Tibial artery (tissue), 4 donors: ENCODE data around the gene CDKL4.
"Not testable (repeated sequence)": the region's sequence is repeated elsewhere in the genome, so short reads cannot be mapped to it uniquely, and the experiment has no call there.

ENCODE experiments used
- DNase-seq, 2 donors: peaks; one replicate each; pipeline ENCODE4 v3.0.0-alpha.2; 2019
- H3K27ac ChIP-seq, 2 donors: fragments of 200-600 bp; sonication (generic) in 1 of 2; 1 replicate in 1 of 2; 2 replicates in 1 of 2; pipeline ENCODE4 v1.5.1; 2018 to 2019; ENCODE audit warnings: mild to moderate bottlenecking in 1 of 2
- H3K27me3 ChIP-seq, 2 donors: fragments of 200-600 bp; sonication (generic) in 1 of 2; one replicate each; pipeline versions ENCODE4 v1.5.1 to v1.6.0; 2016 to 2019
- H3K36me3 ChIP-seq, 3 donors: fragments of 200-600 bp; sonication (generic) in 2 of 3; one replicate each; pipeline ENCODE4 v1.5.1; 2016 to 2019; ENCODE audit warnings: mild to moderate bottlenecking in 2 of 3
- H3K4me1 ChIP-seq, 4 donors: fragments of 200-600 bp; sonication (generic) in 2 of 4; 1 replicate in 3 of 4; 2 replicates in 1 of 4; pipeline ENCODE4 v1.5.1; 2016 to 2019
- H3K4me3 ChIP-seq, 2 donors: fragments of 200-600 bp; sonication (generic) in 1 of 2; 1 replicate in 1 of 2; 2 replicates in 1 of 2; pipeline ENCODE4 v1.5.1; 2018 to 2019; ENCODE audit warnings: mild to moderate bottlenecking in 2 of 2
- H3K9me3 ChIP-seq, 3 donors: fragments of 200-600 bp; sonication (generic) in 1 of 3; one replicate each; pipeline ENCODE4 v1.5.1; 2016 to 2019
- intact Hi-C: fragments of 100-400 bp; cut with DNase I; formaldehyde crosslinking; loops from one replicate; pipeline ENCODE4 v1.15.0; 2023; ENCODE audit warnings: low total_unique reads
- TF ChIP-seq, protein P1 (sequence below), 2 experiments: fragments of 200-600 bp in 1 of 2; fragments of 450-650 bp in 1 of 2; IDR thresholded peaks; one replicate each; pipeline ENCODE4 v1.5.1; 2017 to 2019; ENCODE audit warnings: antibody characterized with exemption in 2 of 2, mild to moderate bottlenecking in 1 of 2, moderate library complexity in 1 of 2

CDKL4 gene

DNA sequence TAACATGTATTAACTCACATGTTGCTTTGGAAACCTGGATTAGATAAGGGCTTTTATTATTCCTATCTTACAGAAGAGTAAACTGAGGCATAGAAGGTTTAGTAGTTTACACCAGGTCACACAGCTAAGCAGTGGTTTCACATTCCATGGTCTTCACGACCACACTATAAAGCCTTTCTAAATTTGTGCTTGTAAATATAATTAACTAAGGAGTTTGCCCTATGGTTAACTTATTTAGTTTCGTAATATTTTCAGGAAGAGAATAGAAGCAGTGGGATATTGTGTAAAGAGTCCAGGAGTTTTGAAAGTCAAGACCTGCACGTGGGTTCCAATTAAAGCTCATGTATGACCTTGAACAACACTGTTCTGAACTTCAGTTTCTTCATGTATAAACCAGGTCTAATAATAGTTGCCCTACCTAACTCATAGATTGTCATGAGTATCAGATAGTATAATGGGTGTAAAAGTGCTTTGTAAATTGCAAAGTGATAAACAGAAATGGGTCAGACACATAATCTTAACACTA is 103.4 kb downstream of the CDKL4 start:
- no peak overlapping the region for H3K4me3 ChIP-seq
- no peaks in the 10 kb centered on the region for H3K36me3 ChIP-seq
- H3K27me3 ChIP-seq = no peaks in the 10 kb centered on the region
- H3K4me1 ChIP-seq = no peaks in the 10 kb centered on the region
- intact Hi-C loops = no loop called here
- TF ChIP-seq, protein P1, sequence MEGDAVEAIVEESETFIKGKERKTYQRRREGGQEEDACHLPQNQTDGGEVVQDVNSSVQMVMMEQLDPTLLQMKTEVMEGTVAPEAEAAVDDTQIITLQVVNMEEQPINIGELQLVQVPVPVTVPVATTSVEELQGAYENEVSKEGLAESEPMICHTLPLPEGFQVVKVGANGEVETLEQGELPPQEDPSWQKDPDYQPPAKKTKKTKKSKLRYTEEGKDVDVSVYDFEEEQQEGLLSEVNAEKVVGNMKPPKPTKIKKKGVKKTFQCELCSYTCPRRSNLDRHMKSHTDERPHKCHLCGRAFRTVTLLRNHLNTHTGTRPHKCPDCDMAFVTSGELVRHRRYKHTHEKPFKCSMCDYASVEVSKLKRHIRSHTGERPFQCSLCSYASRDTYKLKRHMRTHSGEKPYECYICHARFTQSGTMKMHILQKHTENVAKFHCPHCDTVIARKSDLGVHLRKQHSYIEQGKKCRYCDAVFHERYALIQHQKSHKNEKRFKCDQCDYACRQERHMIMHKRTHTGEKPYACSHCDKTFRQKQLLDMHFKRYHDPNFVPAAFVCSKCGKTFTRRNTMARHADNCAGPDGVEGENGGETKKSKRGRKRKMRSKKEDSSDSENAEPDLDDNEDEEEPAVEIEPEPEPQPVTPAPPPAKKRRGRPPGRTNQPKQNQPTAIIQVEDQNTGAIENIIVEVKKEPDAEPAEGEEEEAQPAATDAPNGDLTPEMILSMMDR (IDR thresholded peaks at IDR 0.05) = no peak
- no peak overlapping the region for H3K27ac ChIP-seq
- no peaks in the 10 kb centered on the region for H3K9me3 ChIP-seq
- DNase-seq = no peak

DNA sequence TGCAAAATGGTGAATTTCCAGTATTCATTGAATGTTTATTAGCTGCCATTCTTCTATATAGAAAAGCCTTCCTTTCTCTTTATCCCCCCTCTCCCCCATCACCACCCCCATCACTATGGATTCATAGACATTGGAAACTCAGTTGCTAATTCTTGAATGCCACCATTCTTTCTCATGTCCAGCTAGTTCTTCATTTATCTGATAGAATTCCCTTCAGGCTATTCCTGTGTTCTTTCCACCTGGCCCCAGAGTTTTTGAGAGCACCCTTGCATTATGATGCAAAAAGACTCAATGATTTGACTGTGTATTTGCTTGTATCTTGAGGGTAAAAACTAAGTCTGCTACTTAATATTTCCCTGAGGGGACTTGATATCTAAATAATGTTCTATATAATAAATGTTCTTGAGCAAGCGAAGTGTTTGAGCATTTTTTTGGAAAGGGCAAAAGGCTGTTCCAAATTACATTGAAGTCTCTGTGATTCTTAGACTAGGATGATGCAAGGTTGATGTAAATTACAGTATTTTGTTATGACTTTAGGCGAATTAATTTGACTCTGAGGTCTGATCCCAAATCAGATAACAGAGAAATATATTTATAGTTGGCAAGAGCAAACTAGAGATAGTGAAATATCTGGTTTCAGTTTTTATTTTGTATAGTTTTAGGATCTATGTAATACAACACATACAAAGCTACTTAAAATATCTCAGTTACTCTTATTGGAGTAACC is 104.1 kb downstream of the CDKL4 start:
- H3K27ac ChIP-seq = no peak overlapping the region
- H3K4me3 ChIP-seq = no peak overlapping the region
- H3K36me3 ChIP-seq = no peaks in the 10 kb centered on the region
- no peaks in the 10 kb centered on the region for H3K27me3 ChIP-seq
- TF ChIP-seq, protein P1 (IDR thresholded peaks at IDR 0.05) = no peak
- no peak for DNase-seq
- intact Hi-C loops = no loop called here
- no peaks in the 10 kb centered on the region for H3K4me1 ChIP-seq
- H3K9me3 ChIP-seq = no peaks in the 10 kb centered on the region

DNA sequence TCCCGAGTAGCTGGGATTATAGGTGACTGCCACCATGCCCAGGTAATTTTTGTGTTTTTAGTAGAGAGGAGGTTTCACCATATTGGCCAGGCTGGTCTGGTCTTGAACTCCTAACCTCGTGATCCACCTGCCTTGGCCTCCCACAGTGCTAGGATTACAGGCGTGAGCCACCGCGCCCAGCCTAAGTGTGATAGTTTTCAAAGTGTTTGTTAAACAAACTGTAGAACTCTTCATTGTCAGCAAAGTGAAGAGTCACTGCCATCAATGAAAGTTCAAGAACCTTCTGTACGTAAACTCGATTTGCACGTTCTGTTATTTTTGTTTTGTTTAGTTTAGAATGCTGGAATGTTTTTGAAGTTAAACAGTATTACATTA is 104.9 kb downstream of the CDKL4 start:
- no peaks in the 10 kb centered on the region for H3K36me3 ChIP-seq
- intact Hi-C loops = no loop called here
- DNase-seq = no peak
- no peaks in the 10 kb centered on the region for H3K27me3 ChIP-seq
- no peak overlapping the region for H3K27ac ChIP-seq
- TF ChIP-seq, protein P1 (IDR thresholded peaks at IDR 0.05) = no peak
- no peak overlapping the region for H3K4me3 ChIP-seq
- H3K4me1 ChIP-seq = no peaks in the 10 kb centered on the region
- H3K9me3 ChIP-seq = no peaks in the 10 kb centered on the region

DNA sequence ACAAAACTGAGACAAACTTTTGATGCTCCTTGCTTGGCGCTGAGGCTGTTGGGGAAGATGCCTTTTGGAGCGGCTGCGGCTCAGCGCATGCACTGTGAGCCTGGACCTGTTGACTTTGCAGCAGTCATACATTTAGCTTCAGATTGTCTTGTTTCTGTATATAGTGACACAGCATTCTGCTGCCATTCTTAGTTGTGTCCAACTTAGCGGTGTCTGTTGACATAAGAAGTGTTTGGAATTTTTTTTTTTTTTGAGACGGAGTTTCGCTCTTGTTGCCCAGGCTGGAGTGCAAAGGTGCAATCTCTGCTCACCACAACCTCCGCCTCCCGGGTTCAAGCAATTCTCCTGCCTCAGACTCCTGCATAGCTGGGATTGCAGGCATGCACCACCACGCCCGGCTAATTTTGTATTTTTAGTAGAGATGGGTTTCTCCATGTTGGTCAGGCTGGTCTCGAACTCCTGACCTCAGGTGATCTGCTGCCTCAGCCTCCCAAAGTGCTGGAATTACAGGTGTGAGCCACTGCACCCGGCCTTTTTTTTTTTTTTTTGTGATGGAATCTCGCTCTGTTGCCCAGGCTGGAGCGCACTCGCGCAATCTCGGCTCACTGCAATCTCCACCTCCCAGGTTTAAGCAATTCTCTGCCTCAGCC is 105.5 kb downstream of the CDKL4 start:
- H3K27ac ChIP-seq, H3K4me3 ChIP-seq, H3K36me3 ChIP-seq, intact Hi-C loops, H3K9me3 ChIP-seq, H3K4me1 ChIP-seq, DNase-seq, H3K27me3 ChIP-seq: not testable (repeated sequence)

DNA sequence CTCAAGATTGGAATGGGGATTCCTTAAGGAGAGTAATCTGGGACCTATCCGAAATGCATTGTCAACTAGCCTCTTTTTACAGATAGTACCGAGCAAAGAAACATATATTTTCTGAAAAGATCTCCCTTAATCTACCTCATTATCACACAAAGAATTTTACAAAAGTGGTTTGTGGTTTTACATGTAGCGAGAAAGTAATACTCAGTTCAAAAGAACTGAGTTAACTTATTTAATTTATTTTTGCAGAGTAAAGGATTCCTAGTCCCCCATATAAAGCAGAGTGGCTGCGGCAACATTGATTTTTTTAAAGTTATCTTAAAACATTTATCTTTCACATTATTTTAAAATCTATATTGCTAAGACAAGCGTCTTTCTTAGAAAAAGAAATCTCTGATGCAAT is 107.0 kb downstream of the CDKL4 start:
- H3K27me3 ChIP-seq = no peaks in the 10 kb centered on the region
- TF ChIP-seq, protein P1 (IDR thresholded peaks at IDR 0.05) = no peak
- H3K9me3 ChIP-seq = no peaks in the 10 kb centered on the region
- H3K36me3 ChIP-seq = no peaks in the 10 kb centered on the region
- intact Hi-C loops = no loop called here
- H3K4me1 ChIP-seq = no peaks in the 10 kb centered on the region
- no peak overlapping the region for H3K27ac ChIP-seq
- H3K4me3 ChIP-seq = no peak overlapping the region
- DNase-seq = no peak

DNA sequence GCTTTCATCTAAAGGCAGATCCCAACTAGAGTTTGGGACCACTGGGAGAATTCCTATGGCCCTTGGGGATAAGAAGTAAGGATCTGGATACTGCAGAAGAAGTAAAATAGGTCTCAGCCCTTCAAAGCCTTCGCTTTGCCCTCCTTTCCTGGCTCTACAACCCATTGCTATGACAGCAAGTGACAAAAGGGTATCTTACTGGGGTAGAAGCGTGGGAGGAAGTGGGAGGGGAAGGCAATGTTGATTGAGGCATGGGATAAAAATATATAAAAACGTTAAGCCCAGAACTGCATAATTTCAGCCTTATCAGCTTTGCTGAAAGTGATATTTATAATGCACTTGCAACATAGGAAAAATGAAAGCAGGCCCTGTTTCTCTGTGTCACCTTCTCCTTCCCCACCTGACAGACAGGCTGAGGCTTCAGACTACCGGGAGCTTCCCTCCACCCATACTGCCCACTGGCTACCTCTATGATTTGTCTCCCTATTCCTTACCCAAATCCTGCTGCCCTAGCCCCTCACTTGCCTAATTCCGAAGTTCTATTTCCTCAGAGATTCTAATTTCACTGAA is 108.0 kb downstream of the CDKL4 start:
- Histone ChIP-seq H3K27me3 (no peaks in the 10 kb centered on the region), H3K4me3 (no peak overlapping the region), H3K27ac (no peak overlapping the region), H3K9me3 (no peaks in the 10 kb centered on the region), H3K36me3 (no peaks in the 10 kb centered on the region), H3K4me1 (no peaks in the 10 kb centered on the region)
- no peak for DNase-seq
- intact Hi-C loops = no loop called here
- TF ChIP-seq, protein P1 (IDR thresholded peaks at IDR 0.05) = no peak
